GM10266 (cell line): ENCODE results near the gene KDM2A.
"Not testable (repeated sequence)": the region's sequence is repeated elsewhere in the genome, so short reads cannot be mapped to it uniquely, and the experiment has no call there.

Source experiments
- DNase-seq: peaks from one replicate; pipeline ENCODE4 v3.0.0; 2012; ENCODE audit errors: extremely low spot score
- CTCF ChIP-seq: IDR thresholded peaks from 2 replicates; pipeline ENCODE4 v1.5.1; 2012; ENCODE audit warnings: mild to moderate bottlenecking, low read depth; ENCODE audit not compliant: control insufficient read depth, insufficient read depth; ENCODE audit errors: missing control alignments

The KDM2A gene

DNA sequence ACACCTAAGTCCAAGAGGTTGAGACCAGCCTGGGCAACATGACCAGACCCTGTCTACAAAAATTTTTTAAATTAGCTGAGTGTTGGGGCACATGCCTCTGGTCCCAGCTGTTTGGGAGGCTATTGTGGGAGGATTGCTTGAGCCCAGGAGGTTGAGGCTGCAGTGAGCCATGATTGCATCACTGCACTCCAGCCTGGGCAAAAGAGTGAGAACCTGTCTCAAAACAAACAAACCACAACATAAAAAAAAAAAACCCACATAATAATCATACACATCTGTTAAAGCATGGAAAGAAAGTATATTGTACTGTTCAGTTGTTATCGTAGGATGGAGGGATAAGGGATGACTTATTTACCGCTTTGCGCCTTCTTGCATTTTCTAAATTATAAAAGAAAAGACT, 111.3 kb downstream of the KDM2A start:
- no peak for DNase-seq
- TF ChIP-seq CTCF: no peak

DNA sequence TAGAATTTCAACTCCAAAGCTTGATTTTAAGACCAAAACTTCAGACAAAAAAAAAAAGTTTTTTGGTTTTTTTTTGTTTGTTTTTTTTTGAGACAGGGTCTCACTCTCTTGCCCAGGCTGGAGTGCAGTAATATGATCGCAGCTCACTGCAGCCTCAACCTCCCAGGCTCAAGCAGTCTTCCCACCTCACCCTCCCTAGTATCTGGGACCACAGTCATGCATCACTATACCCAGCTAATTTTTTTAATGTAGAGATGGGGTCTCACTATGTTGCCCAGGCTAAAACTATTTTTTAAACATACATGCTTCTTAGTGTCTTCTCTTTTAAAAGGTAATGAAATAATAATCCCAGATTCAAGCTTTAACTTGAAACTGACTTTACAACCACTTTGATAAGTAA, 111.8 kb downstream of the KDM2A start:
- DNase-seq: no peak
- TF ChIP-seq CTCF: no peak

DNA sequence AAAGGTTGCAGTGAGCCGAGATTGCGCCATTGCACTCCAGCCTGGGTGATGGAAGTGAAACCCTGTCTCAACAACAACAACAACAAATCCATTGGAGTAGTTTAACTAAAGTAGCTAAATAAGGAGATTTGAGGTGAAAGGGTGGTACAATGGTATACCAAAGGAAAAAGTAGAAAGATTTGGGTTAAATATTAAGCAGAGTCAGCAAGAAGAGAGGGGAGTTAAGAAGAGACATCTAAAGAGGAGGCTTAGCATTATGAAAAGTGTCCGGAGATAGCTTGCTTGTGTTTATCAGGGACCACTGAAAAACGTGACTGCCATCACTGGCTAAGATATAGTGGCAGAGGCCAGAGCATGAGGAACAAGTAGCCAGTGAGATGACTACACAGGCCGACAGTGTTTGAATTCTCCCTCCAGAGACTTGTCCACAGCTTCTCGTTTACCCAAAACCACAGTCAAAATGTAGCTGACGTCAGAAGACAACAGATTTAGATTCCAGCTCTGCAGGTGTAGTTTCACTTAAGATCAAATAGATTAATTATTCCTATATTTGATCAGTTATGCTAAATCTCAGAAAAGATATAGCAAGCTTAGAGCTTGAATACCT, 114.6 kb downstream of the KDM2A start:
- DNase-seq: no peak
- TF ChIP-seq CTCF: no peak

GRCh38 chr11:67234571-67234970, 115.5 kb downstream of the KDM2A start:
- not testable (repeated sequence) for DNase-seq

GRCh38 chr11:67237574-67237973, 118.5 kb downstream of the KDM2A start:
- TF ChIP-seq CTCF: no peak

GRCh38 chr11:67238894-67239782, 120.1 kb downstream of the KDM2A start:
- DNase-seq: no peak
- TF ChIP-seq CTCF: no peak

More at GRCh38 chr11:67237574-67237973, 118.5 kb downstream of the KDM2A start:
- DNase-seq: no peak

DNA sequence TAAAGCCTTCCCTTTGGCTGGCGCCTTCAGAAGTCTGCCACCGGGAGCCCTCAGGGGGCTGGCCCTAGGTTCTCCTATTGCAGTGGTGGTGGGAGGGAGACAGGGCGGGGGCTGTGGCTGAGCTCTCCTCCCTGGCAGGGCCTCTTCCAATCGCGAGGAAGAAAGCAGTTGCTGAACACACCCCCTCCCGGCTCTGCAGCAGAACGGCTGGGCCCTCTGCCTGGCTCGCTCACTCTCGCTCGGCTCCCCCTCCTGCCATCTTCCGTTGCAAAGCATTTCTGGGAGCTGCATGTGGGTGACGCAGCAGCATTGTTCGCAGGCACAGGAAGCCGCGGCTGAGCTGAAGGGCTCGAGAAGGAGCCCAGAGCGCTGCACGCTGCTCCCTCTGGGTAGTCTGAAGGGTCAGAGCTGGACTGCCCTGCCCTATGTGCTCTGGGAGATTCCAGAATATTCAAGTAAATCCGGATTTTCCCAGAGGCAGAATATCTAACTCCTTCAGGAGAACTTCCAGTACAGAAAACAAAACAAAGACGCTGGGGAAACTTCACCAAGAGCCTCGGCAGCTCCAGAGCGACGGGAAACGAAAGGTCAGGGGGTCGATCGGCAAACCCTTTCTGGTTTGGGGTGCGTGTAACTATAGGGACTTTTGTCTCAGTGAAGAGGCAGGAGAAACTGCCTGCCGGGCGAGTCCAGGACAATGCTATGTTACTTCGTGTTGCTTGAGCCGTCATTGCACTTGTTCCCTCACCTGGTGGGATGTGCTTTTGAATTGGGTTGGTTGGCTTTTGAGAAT, 120.9 kb downstream of the KDM2A start:
- TF ChIP-seq CTCF: peak; percentile 1
- peak; percentile 91 for DNase-seq
